ENCODE measurements around the gene IKZF1.

DNA sequence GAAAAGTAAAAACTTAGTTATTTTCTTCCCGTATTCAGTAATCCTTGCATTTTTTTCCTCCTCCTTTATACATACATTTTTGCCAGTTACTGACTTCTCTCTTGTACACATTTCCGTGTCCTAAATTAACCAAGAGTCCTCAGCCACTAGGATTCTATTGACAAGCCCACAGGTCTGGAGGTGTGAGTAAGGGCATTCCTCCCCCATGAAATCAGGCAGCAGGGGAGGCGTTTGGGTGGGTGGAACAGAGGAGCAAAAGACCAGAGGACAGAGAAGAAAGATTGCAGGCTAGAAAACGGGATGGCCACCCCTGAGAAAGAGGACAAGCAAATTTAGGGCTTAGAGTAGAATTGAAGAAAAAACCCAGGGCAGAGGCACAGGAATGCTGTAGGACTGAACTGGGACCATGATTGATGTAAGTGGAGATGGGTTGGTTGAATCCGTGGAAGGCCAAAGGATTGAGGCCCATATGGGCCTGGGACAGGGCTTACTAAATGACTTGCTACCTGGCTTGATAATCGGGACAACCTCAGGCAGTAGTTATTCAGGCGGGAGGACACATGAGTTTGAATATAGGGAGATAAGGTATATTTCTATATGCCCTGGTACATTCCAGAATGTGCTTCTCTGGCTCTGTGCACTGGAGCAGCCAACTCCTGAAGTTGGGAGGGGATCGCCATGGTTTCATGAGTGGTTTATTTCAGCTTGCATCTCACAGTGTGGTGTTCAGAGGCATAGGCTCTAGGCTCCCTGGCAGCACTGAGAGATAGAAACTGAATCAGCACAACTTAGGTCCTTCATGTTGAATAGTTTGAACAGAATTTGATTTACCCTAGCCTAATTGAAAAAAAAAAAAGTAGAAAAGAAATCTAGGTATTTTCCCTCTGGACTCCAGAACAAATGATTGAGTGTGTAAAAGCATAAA lies 28.0 kb downstream of the IKZF1 start:
- TF ChIP-seq, protein P1, sequence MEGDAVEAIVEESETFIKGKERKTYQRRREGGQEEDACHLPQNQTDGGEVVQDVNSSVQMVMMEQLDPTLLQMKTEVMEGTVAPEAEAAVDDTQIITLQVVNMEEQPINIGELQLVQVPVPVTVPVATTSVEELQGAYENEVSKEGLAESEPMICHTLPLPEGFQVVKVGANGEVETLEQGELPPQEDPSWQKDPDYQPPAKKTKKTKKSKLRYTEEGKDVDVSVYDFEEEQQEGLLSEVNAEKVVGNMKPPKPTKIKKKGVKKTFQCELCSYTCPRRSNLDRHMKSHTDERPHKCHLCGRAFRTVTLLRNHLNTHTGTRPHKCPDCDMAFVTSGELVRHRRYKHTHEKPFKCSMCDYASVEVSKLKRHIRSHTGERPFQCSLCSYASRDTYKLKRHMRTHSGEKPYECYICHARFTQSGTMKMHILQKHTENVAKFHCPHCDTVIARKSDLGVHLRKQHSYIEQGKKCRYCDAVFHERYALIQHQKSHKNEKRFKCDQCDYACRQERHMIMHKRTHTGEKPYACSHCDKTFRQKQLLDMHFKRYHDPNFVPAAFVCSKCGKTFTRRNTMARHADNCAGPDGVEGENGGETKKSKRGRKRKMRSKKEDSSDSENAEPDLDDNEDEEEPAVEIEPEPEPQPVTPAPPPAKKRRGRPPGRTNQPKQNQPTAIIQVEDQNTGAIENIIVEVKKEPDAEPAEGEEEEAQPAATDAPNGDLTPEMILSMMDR (IDR thresholded peaks at IDR 0.05; ENCODE audit: low read depth, low read length, poor library complexity, severe bottlenecking), result no peak
- TF ChIP-seq EZH2phosphoT487 (IDR thresholded peaks at IDR 0.05; ENCODE audit: borderline replicate concordance, low read length), result no peak
